ENCODE results near the gene SEMG2.

The SEMG2 gene

DNA sequence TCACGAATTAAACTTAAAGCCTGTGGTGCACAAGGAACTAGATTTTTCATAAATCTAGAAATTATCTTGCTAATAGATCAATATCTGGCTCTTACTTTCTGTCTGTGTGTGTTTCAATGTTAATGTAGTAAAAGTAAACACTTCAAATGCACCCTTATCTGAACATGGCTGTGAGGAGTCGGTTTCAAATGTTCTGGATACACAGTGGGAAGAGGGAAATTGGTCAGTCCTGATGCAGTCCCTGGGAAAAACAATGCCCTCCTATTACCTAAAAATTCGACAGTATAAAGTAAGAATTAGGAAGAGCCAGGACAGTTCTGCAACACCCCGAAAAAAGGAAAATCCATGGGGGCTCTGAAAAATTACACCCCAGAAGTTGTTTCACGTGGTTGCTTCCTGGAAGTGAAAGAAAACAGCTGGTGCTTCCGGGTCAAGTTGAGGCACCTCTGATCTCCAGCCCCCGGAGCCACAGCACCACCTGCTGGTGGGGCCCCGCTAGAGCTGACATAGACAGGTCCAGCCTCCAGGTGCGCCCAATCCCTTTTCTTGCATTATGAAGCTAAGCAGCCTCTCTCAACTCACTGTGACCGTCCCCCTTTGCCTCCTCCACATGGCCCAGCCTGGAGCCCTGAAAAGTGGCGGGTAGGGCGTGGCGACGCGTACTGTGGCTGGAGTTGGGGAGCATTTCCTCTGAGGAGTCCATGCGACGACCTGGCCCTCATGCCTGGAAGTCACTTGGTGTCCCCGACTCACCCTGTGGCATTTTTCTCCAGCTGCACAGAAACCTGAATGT is 8.3 kb downstream of the SEMG2 start:
- DNase-seq (ENCODE audit: low read depth in 2 of 2): peak in 1 of 2 donors; percentile 28

DNA sequence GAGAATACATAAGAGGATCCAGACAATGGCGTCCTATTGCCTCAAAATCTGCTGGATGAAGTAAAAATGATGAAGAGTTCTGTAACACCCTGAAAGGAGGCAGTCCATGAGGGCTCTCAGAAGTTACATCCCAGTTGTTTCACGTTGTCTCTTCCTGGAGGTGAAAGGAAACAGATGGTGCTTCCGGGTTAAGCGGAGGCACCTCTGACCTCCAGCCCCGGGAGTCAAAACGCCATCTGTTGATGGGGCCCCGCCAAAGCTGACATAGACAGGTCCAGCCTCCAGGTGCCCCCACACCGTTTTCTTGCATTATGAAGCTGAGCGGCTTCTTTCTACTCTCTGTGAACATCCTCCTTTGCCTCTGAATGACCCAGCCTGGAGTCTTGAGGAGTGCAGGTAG is 9.5 kb downstream of the SEMG2 start:
- no peak for DNase-seq (ENCODE audit: low read depth in 2 of 2)

DNA sequence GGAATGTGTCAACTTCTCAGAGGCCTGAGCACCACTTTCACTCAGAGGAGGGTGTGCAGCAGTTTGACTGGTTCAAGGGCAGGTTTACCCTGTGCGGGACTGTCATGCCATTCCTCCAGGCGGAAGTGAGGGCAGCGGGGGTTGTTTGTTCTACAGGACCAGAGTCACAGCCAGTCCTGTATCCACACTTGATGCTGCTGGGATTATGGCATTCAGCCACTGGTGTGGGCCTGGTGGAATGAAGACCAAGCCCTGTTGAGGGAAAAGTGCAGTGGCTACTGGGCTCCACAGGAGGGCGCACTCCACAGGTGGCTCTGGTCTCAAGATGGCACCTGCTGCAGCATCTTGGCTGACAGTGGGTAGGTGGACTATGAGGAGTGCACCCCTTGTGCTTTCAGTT is 14.8 kb downstream of the SEMG2 start:
- DNase-seq (ENCODE audit: low read depth in 2 of 2): no peak

DNA sequence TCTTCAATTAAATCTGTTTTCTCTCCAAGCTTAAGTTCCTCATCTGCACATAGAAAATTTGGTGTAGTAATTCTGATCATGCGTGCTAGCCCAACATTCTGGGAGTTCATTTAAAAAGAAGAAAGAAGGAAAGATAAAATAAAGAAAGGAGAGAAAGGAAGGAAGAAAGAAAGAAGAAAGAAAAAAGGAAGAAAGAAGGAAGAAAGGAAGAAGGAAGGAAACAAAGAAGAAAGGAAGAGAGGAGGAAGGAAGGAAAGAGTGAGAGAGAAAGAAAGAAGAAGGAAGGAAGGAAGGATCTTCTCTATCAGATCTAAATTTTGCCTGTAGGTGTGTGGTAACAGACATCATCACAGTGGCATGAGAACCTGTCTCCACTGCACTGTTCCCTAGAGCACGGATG is 17.0 kb downstream of the SEMG2 start:
- no peak for DNase-seq (ENCODE audit: low read depth in 2 of 2)

DNA sequence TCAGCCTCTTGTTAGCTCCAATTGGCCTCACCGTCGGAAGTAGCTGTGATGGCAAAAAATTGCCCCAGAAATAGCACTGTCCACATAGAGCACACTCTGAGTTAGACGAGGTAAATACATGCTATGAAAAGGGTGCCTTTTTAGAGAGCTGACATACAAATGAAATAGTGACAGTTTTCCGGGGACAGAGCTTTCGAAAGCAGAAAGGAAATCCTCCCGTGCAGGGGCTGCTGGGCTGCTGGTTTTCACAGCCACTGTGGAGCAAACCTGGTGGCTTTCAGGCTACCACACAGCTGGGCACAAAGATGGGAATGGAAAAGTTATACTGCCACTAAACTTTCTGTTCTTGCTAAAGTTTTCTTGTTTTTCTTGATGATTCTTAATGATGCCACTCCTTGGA is 24.9 kb downstream of the SEMG2 start:
- no peak for DNase-seq (ENCODE audit: low read depth in 2 of 2)

DNA sequence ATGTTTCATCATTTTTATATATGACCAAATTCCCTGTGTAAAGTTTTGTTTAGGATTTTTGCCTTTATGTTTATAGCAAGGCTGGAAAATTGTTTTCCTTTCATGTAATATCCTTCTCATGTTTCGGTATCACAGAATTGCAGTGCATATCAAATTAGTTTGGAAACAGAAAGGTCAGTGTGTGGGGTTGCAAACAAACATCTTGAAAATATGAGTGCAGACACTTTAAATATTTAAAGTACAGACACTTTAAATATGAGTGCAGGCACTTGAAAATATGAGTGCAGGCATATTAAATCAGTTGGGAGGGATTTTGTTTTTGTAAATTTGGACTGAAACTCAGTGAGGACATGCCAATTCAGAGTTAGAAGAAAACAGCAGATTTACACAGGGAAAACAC is 26.7 kb downstream of the SEMG2 start:
- no peak for DNase-seq (ENCODE audit: low read depth in 2 of 2)

- no peak for DNase-seq (ENCODE audit: low read depth in 2 of 2)
Measured at GRCh38 chr20:45248609-45249008, 27.4 kb downstream of the SEMG2 start.

- DNase-seq (ENCODE audit: low read depth in 2 of 2): no peak
Measured at GRCh38 chr20:45251884-45252560, 30.8 kb downstream of the SEMG2 start.

DNA sequence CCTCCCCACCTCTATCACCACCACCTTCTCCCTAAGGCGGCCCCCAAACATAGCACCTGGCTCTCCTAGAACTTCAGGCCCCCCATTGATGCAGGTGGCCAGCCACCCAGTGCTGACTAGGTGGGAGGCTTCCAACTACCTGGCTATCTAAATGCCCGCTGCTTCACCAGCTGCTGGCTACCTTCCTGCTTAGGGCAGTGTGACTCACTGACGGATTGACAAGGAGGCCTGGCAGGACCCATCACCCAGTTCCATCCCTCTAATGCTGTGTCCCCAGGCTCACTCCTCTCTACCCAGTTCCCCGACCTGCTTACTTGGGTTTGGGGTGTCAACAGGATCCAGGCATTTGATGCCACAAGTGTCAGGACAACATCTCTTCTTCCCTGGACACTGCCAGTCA is 32.1 kb downstream of the SEMG2 start:
- no peak for DNase-seq (ENCODE audit: low read depth in 2 of 2)

DNA sequence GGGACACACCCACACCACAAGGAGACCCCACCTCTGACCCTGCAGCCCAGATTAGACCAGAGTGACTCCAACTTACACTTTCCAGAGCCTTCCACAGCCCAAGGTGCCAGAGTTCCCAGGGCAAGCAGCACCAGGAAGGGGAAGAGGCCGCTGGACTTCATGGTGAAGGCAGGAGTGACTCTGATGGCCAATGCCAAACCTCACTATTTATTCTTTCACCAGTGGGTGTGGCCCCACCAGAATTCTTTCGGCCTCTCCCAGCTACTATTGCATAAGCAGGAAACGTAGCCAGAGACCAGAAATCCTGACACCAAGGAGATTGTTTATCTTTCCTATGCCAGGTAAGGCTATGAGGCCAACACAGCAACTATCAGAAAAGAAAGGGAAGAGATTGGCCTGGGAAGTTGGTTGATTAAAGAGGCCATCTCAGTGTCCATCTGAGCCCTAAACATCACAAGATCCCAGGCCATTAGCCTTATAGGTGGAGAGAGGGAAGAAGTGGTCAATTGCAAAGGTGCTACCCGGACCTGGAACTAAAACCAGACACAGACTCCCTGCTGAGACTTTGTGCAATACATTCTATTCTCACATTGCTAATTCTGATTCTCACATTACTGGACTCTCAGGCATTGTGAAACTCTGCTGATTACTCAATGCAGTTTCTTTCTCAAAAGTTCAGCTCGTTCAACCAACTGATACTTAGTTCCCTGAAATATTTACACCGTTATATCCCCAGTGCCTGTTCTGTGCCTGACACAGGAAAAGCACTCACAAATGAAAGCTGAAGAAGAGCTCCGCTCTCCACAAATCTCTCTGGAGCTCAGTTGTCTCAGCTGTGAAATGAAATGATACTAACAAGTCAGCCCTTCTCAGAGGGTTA is 33.5 kb downstream of the SEMG2 start, which contains the start of gene SLPI:
TSS of gene SLPI (minus strand) at position 182 of the 880 bp plus-strand sequence. CDS start at position 161, 21 bp downstream.
- no peak for DNase-seq (ENCODE audit: low read depth in 2 of 2)

- no peak for DNase-seq (ENCODE audit: low read depth in 2 of 2)
Measured at GRCh38 chr20:45257161-45257560, 36.0 kb downstream of the SEMG2 start.

DNA sequence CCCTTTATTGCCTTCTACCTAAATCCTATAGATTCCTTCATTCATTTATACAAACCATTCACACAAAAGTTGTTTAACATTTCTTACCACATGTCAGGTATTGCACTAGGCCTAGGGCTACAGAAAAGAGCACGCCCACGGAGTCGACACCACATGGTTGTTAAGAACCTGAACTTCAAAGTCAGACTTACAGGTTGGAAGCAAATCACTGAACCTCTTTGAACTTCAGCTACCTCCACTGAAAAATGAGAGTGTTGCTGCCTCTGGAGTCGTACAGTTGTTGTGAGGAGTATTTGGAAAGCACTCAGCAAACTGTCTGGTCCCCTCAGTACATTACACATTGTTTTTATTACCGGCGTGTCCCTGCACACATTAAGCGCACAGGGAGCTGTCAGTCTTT is 36.5 kb downstream of the SEMG2 start:
- no peak for DNase-seq (ENCODE audit: low read depth in 2 of 2)

- DNase-seq (ENCODE audit: low read depth in 2 of 2): no peak
Measured at GRCh38 chr20:45258259-45258658, 37.1 kb downstream of the SEMG2 start.

DNA sequence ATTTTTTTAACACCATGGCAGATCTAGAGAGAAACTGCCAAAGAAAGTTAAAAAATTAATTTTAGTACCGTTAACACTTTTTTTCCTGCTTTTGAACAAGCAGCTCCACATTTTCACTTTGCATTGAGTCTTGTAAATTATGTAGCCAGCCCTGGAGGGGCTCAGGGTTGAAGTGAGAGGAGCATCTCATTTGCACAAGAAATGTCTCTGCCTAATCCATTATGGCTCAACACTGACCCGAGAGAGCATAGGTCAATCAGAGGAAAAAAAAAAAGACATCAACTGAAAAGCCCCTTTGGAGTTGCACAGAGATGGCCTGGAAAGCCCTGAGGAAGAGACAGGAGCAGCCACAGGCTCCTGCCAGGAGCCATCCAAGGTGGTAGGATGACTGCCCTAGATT is 37.5 kb downstream of the SEMG2 start:
- DNase-seq (ENCODE audit: low read depth in 2 of 2): no peak

- no peak for DNase-seq (ENCODE audit: low read depth in 2 of 2)
Measured at GRCh38 chr20:45263556-45264266, 42.5 kb downstream of the SEMG2 start.

- DNase-seq (ENCODE audit: low read depth in 2 of 2): no peak
Measured at GRCh38 chr20:45266977-45267376, 45.8 kb downstream of the SEMG2 start.

DNA sequence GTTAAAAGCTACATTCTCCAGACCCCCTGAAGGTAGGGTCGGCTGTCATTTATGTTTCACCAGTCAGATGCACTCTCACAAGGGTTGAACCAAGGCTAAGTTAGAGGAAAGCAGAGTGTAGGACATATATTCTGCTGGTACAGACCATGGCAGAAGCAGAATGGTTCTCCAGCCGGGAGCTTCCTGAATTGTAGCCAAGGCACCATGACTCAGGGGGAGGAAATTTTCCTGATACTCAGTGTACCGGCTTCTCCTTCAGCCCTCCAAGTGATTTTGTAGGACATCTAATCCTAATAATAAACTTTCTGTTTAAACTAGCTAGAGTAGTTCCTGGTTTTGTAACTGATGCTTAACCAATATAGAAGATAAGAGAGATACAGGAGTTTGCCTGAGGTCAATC is 47.4 kb downstream of the SEMG2 start:
- DNase-seq (ENCODE audit: low read depth in 2 of 2): no peak

DNA sequence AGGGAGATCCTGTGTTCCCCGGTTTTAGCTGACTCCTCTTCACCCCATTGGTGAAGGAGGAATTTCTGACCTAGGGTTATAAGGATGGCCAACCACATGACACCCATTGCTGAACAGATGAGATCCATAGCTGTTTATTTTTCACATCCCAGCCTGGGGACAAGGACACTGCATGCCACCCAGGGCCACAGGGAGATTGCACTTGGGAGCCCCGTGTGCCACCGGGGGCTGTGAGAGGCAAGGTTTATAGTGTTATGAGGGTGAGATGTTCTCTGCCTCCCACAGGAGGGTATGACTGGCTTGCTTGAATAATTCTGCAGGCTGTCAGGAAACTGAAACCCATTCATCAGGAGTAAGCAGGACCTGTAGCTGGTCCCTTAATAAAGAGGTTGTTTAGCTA is 47.9 kb downstream of the SEMG2 start:
- no peak for DNase-seq (ENCODE audit: low read depth in 2 of 2)

DNA sequence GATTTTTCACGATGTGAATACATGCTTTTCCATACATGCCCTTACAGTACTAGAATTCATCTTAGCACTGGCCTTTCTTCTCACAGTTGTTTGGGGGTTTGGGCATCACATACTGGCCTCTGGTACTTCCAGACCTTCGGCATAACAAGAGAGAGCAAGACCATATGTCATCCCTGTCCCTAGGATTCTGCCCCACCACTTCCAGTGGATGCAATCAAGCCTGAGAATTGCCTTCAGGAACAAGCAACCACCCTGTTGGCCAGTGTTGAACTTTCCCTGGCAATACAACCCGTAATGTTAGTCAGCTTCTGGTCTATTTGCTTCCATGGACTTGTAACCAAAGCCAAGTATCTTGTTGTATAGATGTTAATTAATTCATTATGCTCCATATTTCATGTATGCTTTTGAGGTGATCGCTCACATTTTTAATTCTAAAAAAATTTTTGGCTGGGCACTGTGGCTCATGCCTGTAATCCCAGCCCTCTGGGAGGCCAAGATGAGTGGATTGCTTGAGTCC is 48.6 kb downstream of the SEMG2 start:
- DNase-seq (ENCODE audit: low read depth in 2 of 2): no peak

Data from stimulated activated CD4-positive, alpha-beta T cell treated with anti-CD3 and anti-CD28 coated beads, Interleukin-1b, Interleukin-23, amount 100 ng/mL, for 4 hours (primary cell).